Stimulated activated CD4-positive, alpha-beta T cell treated with anti-CD3 and anti-CD28 coated beads, Interleukin-2, amount 100 ng/mL, for 24 hours (primary cell): ENCODE data around the gene CXCR4.

Experiments used
- DNase-seq, 2 donors: peaks; one replicate each; pipeline ENCODE4 v3.0.0-alpha.2; 2020

CXCR4 gene

DNA sequence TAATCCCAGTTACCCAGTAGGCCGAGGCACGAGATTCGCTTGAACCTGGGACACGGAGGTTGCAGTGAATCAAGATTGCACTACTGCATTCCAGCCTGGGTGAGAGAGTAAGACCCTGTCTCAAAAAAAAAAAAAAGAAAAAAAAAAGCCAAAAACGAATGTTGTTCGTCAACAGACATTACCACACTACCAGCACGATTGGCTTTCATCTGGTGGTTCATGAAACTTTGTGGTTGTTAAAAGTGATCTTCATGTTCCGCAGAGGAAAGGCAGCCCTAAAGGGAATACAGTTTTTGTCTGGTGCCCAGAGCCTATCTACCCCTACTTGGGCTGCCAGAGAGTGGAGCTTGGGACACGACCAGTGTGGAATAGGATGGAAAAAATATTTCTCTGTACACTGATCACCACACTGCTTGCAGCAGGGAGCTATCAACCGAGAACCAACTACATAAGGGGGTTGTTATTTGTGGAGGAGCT, 13.6 kb upstream of the CXCR4 start:
- peak in 1 of 2 donors; percentile 42 for DNase-seq

DNA sequence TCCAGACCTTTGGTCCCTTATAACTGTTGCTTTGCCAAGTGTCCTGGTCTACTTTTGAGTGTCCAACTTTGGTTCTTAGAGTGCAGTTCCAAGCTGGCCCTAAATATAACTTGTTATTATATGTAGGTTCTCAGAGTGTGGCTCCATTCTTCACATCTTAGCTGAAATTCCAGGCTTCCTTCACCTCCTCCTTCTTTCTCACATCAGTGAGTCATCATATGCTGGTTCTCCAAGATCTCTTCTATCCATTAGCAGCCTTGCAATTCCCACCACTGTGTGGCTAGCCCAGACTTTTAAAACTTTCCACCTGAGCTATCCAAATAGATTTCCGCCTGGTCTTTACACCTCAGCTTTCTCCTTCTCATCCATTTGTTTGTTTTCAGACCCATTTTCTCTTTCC, 12.6 kb upstream of the CXCR4 start:
- no peak for DNase-seq

DNA sequence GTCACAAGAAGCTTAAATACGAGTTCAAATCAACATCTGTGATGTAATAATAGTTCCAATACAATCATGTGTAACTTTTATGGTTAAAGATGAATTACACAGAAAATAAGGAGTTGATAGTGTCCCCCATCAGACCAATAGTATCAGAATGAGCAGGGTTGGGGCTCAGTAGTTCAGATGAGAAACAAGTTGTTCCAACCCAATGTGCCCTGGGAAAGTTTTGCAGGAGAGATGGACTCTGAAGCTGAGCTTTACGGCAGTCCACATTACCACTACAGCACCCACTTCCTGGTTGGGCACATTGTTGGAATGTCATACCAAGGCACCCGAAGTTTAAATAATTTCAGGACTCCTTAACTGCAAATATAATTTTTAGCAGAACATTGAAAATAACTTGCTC, 12.1 kb upstream of the CXCR4 start:
- DNase-seq: no peak

DNA sequence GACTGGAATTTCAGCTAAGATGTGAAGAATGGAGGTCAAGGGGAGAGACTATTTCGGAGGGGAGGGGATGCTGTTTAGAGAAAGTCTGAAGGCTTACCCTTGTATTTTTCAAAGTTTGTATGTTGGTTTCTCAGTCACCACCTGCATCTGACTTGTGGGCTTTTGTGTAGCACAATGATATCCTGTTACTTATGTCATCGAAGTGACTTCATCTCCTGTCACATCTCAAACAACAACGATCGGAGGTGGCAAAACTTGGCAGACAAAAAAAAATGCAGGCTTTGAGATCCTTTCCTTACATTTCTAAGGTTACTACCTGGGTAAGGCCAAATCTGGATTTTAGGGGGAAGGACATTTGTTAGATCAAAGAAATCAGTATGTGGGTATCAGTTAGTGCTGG, 11.7 kb upstream of the CXCR4 start:
- DNase-seq: no peak

DNA sequence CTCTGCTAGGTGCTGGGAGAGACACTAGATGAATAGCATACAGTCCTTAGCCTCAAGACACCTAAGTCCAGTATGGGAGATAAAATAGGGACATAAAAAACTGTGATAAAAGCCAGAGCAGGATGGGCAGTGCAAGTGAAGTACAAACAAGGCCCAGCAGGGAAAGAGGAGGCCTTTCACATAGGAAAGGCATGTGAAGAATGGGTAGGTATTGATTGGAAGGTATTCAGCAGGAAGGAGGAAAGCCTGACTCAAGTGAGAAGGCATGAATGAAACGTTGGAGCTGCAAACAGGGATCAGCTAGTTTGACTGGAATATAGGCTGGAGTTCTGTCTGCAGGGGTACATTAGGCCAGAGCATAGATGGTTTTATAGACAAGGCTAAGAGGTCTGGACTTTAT, 11.0 kb upstream of the CXCR4 start:
- DNase-seq: no peak

DNA sequence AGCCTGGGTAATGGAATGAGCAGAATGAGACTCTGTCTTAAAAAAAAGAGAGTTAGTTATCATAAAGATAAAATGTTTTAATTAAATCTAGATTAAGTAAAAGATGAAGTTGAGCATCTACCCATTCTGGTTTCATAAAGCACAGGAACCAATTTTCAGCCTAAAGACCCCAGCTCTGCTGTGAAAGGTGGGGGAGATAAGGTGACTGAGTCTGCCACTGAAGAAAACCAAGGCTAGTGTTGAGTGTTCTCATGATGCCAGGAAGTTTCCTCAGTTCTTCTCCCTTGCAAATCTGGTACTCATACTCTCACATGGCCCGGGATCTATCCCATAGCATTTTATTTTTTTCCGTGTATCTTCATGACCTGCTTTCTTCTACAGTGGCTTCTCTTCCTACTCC, 10.4 kb upstream of the CXCR4 start:
- no peak for DNase-seq

DNA sequence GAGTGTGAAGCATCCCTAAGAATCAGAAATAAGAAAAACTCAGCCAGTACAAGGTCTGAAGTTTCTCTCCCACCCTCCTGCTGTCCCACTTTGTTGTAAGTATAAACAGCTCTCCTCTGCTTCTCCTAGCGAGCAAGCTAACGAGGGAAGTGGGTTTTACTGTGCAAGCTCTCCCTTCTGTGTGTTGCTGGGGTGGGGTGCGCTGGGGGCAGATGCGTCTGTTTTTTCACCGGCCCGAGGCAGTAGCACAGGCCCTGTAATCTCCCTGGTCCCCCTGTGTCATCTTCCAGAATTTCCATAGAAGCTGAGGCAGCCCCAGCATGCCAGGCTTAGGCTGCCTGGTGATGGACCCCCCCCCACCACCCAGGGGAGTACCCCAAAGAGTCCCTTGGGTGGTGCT, 9.4 kb upstream of the CXCR4 start:
- no peak for DNase-seq

DNA sequence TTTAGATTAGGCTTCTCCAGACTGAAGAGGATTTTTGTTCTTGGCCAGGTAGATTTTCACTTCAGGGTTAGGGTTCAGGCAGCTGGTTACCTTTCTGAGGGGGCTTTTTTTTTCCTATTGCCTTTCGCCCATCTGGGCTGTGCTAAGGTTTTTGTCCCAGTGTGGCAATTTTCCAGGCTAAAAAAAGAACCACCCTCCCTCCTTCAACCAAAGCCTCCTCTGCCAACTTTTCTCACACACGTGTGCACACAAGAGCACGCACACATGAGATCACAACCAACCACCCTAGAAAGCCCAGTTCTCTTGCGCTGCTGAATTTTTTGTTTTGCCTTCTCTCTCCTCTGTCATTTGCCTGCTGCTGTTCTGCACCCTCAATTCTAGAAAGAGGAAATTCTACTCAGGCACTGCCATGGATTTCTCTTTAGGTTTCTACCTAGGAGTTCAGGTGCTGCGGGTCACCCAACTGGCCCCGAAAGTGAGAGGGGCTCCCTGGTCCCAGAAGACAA, 8.5 kb upstream of the CXCR4 start:
- no peak for DNase-seq

DNA sequence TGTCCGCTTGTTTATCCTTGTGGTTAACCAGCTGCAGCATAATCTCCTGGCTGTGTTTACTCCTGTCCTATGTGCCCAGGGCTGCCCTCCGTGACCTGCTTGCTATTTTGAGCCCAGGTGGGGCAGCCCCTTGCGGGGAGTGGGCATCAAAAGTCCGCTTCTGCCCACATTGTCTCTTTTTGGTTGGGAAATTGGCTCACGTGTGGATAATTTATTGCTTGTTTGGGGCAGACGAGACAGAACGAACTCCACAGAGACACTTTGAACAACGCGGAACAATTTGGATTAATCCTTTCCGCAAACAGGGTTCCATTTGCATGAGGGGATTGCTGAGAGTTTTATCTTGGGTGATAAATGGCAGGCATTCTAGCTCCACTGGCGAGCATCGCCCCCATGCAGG, 8.1 kb upstream of the CXCR4 start:
- DNase-seq: no peak

DNA sequence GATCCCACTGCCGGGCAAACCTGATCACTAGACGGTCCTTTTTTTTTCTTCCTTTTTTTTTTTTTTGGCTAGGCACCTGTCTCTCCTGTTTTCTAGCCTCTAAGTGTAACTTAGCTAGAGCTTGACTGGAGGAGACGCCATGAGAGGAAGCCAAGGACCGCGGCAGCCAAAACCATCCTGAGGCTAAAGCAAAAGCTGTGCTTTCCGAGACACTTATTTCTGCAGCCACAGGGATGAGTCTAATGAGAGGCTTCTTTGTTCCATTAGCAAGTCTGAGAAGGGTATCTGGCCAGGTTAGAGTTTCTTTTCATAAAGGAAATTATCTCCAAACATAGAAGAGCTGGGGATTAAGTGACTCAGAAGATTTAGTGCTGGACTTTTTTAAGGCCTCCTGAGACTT, 7.3 kb upstream of the CXCR4 start:
- DNase-seq: no peak

DNA sequence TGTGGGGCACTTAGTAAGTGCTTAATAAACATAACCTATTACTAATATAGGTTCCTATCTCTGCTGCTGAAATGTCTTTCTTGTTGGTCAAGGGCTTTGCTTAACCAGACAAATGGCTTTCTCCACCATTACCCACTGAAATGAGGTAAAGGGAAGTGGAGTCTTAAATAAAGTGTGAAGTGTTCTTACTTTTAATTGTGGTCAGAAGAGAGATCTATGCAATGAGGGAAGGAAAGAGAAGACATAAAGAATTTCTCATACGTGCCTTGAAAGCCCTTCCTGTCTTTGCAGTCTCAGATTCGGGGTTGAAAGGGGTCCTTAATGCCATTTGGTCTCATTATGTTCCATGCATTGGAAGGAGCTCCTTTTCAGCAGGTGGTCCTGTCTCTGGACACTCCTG, 6.9 kb upstream of the CXCR4 start:
- DNase-seq: no peak

DNA sequence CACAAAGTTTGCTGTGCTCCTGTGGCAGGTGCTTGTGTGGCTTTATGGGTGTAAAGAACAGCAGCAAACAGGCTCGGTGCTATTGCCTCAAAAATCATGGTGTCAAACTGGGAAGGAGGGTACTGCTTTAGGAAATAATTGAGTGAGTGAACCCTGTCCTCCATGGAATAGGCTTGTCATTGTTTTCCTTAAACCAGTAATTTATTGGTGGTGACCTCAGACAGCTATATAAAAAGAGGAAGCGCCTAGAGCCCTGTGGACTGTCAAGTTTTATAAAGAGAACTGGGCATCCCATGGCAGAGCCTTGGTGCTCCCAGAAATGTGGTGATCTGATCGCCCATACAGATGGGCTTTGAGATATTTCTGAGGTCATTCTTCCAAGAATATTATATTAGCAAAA, 4.7 kb upstream of the CXCR4 start:
- DNase-seq: no peak

DNA sequence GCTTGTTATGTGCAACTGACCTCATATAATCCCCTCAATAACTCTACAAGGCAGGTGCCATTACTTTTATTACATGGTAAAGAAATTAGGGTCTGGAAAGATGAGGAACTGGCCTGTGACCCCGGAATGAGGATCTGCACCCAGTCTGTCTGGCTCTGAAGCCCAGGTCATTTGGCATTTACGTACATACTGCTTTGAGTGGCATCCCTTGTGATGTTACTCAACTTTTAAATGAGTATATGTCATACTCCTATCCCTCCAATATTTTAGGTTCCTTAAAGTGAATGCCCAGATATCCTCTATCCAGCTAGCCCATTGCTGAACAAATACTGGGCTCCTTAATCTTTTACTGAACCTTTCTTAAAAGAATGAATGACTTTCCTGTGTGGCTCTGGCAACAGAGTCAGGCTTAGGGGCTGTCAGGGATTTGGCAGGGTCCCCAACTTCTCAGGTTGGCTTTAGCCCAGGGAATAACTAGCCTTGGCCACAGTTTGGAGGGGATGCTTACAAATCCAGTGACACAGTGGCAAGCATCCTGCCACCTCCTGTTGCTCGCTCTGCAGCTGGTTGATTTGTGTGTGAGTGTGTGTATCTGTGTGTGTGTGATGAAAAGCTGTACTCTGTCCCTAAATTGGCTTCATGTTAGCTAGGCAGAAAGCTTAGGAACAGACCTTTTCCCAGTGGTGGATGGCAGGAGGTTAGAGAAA, 3.4 kb upstream of the CXCR4 start:
- no peak for DNase-seq

DNA sequence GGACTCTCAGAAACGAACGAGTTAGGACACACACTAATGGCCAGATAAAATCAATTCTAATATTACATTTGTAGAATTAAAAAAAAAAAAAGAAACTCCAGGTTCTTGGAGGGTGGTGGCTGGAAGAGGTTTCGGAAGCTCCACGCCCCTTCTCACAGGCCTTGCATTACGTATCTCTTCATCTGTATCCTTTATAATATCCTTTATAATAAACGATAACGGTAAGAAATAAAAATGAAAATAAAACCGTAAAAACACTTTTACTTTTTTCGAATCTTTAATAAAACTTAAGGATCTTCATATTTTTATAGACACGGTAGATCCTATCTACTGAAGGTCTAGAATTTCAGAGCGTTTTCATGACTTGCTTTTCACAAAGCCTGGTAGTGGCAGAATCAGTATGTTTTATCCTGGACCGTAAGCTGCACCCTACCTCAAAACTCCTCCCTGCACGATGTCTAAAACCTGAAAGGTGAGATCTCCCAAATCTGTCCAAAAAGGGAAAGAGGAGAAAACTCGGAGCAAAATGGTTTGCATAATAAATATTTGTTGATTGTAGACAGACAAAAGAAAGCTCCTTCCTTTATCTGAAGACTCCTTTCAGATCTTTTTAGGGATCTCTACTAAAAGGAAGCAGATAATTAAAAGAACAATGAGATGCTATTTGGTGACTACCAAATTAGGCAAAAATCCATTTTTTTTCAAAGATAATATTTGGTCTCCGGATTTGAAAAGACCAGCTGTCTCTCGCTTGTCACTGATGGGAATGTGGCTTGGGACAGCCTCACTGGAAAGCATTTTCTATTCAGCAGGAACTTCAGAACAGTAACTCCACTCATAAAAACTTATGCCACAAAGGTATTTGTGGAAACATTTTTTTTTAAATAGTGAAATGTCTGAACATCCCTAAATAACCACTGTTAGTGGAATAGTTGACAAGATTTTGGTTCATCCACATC, 2.0 kb upstream of the CXCR4 start:
- no peak for DNase-seq

DNA sequence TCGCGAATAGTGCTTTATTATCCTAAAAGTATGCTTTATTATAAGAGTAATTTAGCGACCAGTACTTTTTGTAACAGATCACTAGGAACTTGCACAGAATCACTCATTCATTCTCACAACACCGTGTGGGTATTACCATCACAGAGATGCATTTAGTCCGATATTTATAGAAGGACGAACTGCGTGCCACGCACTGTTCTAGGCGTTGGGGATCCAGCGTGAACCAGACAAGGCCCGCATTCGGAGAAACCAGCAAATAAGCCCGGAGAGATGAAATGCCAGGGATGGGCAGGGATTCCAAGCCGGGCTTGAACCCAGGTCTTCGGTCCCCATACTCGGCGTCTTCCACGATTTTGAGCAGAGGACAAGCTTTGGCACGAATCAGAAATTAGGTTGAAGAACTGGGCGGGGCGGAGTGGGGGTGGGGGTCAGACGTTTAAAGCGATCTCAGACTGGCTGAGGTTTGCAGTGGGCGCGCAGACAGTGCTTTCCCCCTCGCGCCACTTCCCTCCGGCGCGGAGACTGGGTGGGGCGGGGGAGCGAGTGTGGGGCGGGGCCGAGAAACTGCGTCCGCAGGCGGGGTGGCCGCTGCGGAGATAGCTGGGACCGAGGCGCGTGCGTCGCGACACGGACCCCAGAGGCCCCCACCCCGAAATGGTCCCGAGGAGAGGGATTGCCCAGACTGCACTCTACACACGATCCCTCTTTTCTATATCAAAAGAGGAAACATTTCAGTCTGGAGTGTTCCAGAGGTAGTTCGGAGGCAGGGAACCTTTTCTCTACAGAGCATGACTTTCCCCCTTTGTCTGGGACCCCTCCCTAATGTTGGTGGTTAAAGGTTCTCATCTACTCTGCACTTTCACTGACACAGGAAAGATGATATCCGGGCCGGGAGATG, 1.1 kb upstream of the CXCR4 start:
- DNase-seq: peak; percentile 74 to 75

DNA sequence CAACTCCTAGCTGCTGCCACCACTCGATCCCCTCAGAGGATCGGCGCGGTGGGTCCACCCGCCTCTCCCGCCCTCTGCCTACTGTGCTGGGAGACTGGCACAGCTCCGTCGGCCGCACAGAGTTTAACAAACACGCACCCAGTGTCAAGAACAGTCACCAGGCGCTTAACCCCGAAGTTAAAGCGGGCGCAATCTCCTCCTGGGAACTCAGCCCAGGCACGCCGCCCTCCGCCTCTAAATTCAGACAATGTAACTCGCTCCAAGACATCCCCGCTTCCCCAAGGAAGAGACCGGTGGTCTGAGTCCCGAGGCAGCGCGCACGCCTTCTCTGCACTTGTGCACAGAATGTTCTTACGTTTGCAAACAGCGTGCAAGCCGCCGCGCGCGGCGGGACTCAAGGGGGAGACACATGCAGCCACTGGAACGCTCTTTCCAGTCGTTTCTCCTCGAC, 533 bp downstream of the CXCR4 start:
- peak; percentile 64 to 65 for DNase-seq

DNA sequence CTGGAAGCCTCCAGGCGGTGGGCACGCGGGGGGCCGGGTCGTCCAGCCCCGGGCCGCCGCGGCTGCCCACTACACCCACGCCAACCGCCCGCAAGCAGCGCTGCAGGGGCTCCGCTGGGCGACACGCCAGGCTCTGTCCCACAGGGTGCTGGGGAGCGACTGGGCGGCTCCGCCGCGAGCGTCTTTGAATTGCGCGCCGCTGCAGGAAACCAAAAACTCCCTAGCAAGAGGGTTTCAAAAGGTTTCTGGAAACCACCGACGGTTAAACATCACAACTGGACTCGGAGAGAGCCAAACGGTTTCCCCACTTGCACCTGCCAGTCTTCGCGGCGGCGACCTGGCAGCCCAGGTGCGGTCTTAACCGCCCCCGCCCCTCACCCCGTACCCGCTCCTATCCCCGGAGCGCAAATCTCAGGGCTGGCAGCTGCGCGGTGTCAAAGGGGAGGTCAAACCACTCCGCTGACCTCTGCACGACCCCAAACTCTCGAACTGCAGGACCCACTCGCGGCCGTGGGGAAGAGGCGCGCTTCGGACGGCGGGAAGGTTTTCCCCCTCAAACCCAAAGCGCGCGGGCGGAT, 1.0 kb downstream of the CXCR4 start:
- DNase-seq: peak; percentile 58 to 65

DNA sequence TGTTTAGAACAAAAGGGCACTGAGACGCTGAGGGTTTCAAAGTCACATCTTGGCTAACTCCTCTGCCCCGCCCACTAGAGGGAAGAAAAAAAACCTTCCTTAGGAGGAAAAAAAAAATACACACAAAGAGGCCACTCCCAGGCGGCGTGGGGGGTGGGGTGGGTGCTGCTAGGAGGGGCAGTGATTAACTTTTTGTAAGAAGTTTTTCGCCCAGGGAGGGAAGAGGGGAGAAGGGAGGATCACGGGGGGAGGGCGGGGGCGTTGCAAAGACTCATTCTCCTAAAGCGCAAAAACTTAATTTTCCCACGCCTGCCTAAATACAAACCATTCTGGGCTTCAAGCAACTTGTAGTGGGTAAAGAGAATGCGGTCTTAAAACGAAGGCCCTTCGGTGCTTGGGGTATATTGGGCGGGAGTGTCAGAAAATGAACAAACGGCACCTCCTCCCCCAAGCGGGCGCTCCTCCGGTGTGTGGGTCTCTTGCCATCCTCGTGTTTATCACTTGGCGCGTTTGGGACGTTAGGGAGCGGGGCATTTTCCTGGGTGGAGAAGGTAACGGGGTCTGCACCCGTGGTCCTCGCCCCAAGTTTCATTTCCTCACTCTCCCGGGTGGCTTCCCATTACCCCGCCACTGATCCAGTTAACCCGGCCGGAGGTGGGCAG, 1.7 kb downstream of the CXCR4 start:
- DNase-seq: peak; percentile 58 to 66

DNA sequence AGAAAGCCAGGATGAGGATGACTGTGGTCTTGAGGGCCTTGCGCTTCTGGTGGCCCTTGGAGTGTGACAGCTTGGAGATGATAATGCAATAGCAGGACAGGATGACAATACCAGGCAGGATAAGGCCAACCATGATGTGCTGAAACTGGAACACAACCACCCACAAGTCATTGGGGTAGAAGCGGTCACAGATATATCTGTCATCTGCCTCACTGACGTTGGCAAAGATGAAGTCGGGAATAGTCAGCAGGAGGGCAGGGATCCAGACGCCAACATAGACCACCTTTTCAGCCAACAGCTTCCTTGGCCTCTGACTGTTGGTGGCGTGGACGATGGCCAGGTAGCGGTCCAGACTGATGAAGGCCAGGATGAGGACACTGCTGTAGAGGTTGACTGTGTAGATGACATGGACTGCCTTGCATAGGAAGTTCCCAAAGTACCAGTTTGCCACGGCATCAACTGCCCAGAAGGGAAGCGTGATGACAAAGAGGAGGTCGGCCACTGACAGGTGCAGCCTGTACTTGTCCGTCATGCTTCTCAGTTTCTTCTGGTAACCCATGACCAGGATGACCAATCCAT, 2.7 kb downstream of the CXCR4 start:
- DNase-seq: no peak

DNA sequence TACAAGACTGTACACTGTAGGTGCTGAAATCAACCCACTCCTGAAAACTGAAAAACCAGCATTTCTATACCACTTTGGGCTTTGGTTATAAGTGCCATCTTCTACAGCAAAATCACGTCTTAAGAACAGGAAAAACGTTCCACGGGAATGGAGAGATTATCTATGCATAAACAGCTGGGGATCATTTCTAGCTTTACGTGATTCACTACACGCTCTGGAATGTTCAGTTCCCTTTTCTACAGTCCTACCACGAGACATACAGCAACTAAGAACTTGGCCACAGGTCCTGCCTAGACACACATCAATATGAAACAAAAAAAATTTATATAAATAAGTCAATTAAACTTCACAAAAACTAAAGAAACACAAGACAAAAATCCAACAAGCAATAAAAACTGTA, 3.6 kb downstream of the CXCR4 start:
- DNase-seq: no peak

DNA sequence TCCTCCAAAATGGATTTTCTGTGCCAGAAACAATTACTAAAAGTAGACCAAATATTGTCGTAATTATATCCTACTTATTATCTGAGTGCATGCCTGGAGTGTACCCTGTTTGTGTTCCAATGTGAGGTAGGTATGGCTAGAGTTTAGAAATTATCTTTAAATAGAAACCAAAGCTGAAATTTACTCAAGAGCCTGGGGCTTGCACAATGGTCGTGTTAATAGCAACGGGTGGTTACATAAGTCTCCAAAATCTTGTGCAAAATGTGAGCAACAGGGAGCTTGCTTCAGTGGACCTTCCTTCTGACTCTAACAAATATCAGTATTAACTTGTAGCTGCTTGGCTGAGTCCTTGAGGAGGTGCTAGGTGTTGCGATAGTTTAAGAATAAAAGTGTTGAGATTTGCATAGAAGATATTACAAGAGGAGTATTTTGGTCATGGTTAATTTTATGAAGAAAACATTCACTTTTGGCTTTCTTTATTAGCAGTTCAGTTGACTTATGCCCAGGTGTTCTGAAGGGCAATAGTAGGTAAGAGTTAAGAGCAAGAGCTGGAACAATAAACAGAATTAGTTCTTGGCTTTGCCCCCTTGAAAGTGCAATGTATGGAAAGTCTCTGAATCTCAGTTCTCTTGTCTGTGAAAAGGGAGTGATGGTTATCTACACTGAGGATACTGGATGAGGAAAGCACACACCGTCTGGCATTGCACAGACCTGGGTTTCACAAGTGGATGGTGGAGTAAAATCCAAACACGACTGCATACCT, 4.6 kb downstream of the CXCR4 start:
- DNase-seq: no peak
